Activated T-cell treated with anti-CD3 and anti-CD28 coated beads for 1 hour (primary cell): ENCODE results near the gene SGCG.

Experiments
- DNase-seq: peaks from one replicate; pipeline ENCODE4 v3.0.0-alpha.2; 2020; ENCODE audit warnings: low read depth

The SGCG gene

DNA sequence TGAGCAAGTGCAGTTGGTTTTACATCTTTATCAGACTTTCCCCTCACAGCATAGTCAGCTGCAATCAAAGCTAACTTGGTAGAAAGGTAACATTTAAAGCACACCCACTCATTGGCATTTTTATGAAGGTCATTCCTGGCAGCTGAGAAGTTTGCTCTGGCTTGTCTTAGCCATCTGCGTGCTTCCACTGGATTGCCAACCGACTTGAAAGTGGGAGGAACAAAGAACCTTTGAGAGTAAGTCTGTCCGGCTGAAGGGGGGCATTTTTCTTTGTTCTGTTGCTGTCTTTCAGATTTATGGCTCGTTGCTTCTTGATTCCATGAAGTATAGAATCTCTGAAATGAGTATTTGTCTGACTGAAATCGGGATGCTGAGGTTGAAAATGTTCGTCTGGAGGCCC lies 149.6 kb downstream of the SGCG start:
- no peak for DNase-seq

DNA sequence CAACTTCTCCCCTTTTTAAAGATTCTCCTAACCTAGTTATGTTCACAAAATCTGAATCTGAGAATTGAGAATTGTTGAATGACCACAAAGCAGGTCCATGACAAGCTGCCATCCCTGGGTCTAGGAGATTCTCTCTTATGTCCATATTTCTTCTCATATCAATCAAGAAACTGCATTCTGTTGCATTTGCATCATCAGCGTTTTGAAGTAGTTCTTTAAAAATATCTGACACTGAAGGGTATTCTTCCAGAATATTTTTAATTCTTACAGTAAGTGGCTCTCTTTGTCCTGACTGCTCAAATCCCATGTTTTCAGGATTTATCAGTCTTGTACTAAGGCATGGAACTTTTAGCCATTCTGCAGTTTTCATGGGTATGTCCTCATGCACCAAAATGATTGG lies 158.4 kb downstream of the SGCG start:
- no peak for DNase-seq

DNA sequence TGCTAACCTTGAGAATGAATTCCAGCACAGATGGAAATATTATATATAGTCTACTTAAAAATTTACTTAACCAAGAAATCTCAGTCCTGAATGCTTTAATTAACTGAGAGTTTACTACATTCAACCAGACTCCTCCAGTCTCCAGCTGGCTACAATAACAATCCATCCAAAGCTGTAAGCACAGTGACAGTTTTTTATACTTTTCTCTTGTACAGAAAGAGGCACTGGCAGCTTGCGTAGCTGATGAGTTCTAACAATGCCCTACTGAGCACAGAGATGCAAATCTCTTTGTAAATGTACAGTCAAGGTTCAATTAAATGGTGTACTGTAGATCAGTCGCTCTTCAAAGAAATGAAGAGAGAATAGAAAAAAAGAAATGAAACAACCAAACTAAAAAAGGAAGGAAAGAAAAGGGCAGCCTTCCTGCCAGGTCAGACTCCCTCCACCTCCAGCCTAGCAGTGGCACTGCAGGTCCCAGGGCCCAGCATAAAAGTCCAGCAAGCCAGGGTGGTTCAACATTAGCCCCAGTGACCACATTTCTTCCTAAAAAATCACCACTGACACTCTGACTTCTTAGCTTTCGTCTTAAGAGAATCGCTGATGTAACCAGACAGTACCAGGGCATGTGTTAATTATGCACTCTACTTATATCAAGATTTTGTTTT lies 164.3 kb downstream of the SGCG start:
- DNase-seq = no peak

DNA sequence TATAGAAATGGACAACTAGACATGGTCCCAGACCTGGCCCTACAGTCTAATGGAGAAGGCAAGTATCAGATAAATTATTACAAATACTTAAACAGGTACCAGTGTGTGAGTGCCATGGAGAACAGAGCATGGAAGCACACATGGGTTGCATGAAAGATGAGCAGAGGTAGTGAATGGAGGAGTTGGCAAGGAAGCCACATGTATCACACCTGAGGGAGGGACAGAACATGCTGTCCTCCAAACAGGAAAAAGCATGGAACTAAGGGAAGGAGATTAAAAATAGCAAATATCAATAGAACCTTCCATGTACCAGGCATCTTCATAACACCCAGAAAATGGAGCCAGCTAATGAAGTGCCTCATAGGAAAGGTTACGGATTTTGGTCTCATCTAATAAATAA lies 166.8 kb downstream of the SGCG start:
- DNase-seq = no peak

- no peak for DNase-seq
Measured at GRCh38 chr13:23348262-23349127, 167.7 kb downstream of the SGCG start.

GRCh38 chr13:23349161-23349897 lies 168.6 kb downstream of the SGCG start:
- DNase-seq = no peak

DNA sequence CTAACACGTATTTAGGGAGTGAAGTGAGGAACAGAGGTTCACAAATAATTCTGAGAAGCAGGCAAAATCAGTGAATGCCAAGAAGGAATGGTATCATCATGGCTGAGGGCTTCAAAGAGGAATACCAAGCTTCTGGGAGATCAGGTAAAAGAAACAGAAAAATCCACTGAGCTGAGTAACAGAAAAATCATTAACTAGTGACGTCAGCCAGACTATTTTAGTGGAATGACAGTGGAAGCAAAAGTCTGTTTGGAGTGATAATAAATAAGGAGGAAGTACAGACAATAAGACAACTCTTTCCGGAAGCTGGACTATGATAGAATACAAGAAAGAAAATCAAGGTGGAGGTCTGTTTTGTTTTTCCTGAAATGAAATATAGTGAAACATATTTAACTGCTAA lies 169.2 kb downstream of the SGCG start:
- DNase-seq = no peak

DNA sequence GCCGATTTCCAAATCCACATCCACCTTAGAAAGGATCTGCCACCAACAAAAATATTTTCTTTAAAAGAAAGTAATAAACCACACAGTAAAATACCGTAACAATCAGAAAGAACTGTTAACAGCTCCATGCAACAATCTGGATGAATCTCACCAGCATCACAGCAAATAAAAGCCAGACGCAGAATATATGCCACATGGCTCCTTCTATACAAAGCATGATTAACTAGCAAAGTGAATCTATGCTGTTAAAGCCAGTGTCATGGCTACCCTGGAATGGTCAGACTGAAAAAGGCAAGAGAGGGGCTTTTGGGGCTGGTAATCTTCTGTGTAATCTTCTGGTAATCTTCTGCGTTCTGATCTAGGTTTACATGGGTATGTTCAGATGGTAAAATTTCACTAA lies 171.4 kb downstream of the SGCG start:
- no peak for DNase-seq

GRCh38 chr13:23354520-23354919 lies 173.7 kb downstream of the SGCG start:
- no peak for DNase-seq

- DNase-seq = no peak
Measured at GRCh38 chr13:23356368-23356767, 175.6 kb downstream of the SGCG start.

DNA sequence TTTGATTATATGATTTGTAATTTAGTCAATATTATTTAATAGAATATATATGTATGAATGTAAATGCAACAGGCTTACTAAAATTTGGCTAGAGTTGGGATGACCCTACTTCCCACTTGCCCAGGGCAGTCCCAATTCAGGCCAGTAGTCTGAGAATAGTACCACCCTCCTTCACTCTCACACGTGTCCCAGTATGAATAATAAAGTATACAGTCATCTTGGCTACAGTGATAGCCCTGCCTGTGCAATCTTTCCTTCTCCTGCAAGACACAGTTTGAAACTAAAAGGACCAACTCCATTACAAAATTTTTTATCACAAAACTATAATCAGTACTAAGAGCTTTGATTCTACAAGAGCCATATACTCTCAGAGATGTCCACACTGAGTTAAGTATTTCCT lies 176.6 kb downstream of the SGCG start:
- DNase-seq = no peak

DNA sequence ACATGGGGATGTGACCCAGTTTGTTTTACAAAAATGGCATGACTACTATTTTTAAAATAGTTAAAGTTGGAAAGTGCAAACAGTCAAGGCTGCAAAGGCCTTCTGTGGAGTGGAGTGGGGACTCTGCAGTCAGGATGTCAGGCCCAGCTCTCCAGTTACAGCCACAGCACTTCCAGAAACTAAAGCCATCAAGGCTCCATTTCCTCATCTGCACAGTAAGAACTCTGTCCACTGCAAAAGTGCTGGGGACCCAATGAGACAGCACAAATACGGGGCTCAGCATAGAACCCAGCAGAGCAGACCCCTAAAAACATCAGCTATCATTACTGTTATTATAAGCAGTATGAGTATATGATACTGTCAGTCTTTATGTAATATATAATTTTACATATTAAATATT lies 179.1 kb downstream of the SGCG start:
- DNase-seq = no peak

GRCh38 chr13:23365652-23366051 lies 184.9 kb downstream of the SGCG start:
- no peak for DNase-seq

DNA sequence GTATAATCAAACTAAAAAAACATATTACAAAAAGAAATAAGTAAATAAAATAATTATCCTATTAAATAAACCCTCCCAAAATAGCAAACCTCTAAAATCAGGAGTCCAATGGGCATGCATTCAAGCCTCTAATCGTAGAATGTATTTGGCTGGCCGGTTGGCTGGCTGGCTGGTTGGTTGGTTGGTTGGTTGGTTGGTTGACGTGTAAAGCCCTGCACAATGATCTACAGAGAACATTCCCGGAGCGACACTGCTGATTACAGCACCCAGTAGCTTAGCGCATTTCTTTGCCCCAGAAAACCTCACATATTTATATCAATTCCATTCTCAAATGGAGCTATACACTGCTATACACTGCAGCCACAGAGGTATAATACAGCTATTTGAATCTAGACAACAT lies 187.1 kb downstream of the SGCG start:
- no peak for DNase-seq

- DNase-seq = no peak
Measured at GRCh38 chr13:23372264-23372906, 191.6 kb downstream of the SGCG start.
